VCaP (cell line): ENCODE measurements around the gene METTL23.

ENCODE experiments used
- H3K27ac ChIP-seq: fragments of 450-650 bp; 2 replicates; pipeline ENCODE4 v1.5.1; 2017
- CTCF ChIP-seq: fragments of 450-650 bp; conservative IDR thresholded peaks from 2 replicates; pipeline ENCODE4 v1.5.1; 2017; ENCODE audit warnings: mild to moderate bottlenecking, moderate library complexity

Gene METTL23

DNA sequence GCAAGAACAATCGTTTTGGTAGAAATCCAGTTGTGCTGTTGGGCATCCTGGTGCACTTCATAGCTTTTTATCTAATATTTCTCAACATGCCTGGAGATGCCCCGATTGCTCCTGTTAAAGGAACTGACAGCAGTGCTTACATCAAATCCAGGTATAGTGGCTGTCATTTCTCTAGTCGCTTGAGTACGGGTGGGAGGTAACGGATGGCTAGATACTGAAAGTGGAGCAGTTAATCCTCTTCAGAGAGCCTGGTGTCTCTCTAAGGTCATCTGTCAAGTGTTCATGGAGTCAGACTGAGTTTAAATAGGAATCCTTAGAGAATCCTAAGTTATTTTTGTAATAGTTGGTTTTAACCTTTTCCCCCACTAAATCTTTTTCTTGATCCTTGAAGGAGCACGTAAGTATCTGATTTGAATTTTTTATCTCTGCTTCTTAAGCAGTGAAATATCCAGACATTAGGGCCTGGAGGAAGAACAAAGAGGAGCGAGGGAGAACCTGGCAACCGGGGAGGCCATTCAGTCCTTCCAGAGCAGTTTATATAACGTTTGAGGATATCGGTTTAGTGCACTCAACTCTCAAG, 48.5 kb downstream of the METTL23 start:
- no peak for TF ChIP-seq CTCF
- H3K27ac ChIP-seq = no peak overlapping the region

- no peak overlapping the region for H3K27ac ChIP-seq
- no peak for TF ChIP-seq CTCF
These were observed 54.7 kb downstream of the METTL23 start for GRCh38 chr17:76781056-76781982.

GRCh38 chr17:76783146-76783545, 56.5 kb downstream of the METTL23 start:
- no peak overlapping the region for H3K27ac ChIP-seq

More at GRCh38 chr17:76783146-76783545, 56.5 kb downstream of the METTL23 start:
- TF ChIP-seq CTCF = no peak
